GM13977 (cell line): ENCODE data around the gene KRT14.

Experiments
- DNase-seq: peaks from one replicate; pipeline ENCODE4 v3.0.0; 2012; ENCODE audit warnings: low spot score
- CTCF ChIP-seq: IDR thresholded peaks from 2 replicates; pipeline ENCODE4 v1.5.1; 2012; ENCODE audit warnings: mild to moderate bottlenecking, control low read depth; ENCODE audit not compliant: insufficient read depth; ENCODE audit errors: extremely low read depth, missing control alignments
- in situ Hi-C: fragments of 300-500 bp; cut with MboI; formaldehyde crosslinking; loops from one replicate; pipeline ENCODE4 v1.12.0; 2022; ENCODE audit warnings: low sequenced_read_pairs, low pct_unique_long_range_greater_than_20kb, mixed read lengths, inconsistent platforms; ENCODE audit not compliant: unreplicated experiment

Gene KRT14

GRCh38 chr17:41586863-41587495, at the start of gene KRT14:
KRT14 (minus strand) TSS chr17:41586895; CDS start chr17:41586834, 61 bp downstream.
- no peak for DNase-seq
- in situ Hi-C loops: loop anchor here (25.0 kb wide), 1 partner anchor 100 kb away; the partner anchor contains the start of genes KRT35 and KRT36

GRCh38 chr17:41635121-41636097, 48.7 kb upstream of the KRT14 start:
- no peak for DNase-seq
- no peak for TF ChIP-seq CTCF
- in situ Hi-C loops: no loop called here

More at GRCh38 chr17:41586863-41587495, at the start of gene KRT14:
- no peak for TF ChIP-seq CTCF

- in situ Hi-C loops: no loop called here
- no peak for TF ChIP-seq CTCF
- DNase-seq: no peak
These were observed 47.9 kb upstream of the KRT14 start for GRCh38 chr17:41634639-41635038.

GRCh38 chr17:41633556-41634199, 47.0 kb upstream of the KRT14 start:
- in situ Hi-C loops: no loop called here
- TF ChIP-seq CTCF: no peak
- DNase-seq: no peak

GRCh38 chr17:41632482-41633105, 45.9 kb upstream of the KRT14 start:
- no peak for TF ChIP-seq CTCF
- in situ Hi-C loops: no loop called here
- DNase-seq: no peak

- TF ChIP-seq CTCF: no peak
- in situ Hi-C loops: no loop called here
- no peak for DNase-seq
These were observed 45.2 kb upstream of the KRT14 start for GRCh38 chr17:41631898-41632285.
